PFSK-1 (cell line): ENCODE results near the gene AP3D1.

Experiments used
- FOXP2 ChIP-seq: optimal IDR thresholded peaks from 2 replicates; pipeline ENCODE3; 2011; ENCODE audit warnings: borderline replicate concordance, control low read depth, inconsistent platforms; ENCODE audit not compliant: insufficient read depth; ENCODE audit errors: extremely low read length, extremely low read depth
- POLR2AphosphoS5 ChIP-seq: IDR thresholded peaks from 2 replicates; pipeline ENCODE4 v1.6.1; 2012; ENCODE audit warnings: low read depth, mild to moderate bottlenecking, control low read depth, low read length, moderate library complexity
- SIN3A ChIP-seq: IDR thresholded peaks from 2 replicates; pipeline ENCODE4 v1.6.1; 2012; ENCODE audit warnings: mild to moderate bottlenecking, low read length, moderate library complexity, borderline replicate concordance; ENCODE audit not compliant: insufficient read depth
- TAF1 ChIP-seq: IDR thresholded peaks from 2 replicates; pipeline ENCODE4 v1.6.1; 2012; ENCODE audit warnings: low read length, control low read depth, borderline replicate concordance; ENCODE audit not compliant: insufficient read depth
- TF ChIP-seq, protein P1 (sequence below), 2 experiments: IDR thresholded peaks; 2 replicates each; pipeline versions ENCODE4 v1.6.1 to v1.8.0; 2011 to 2012; ENCODE audit warnings: low read depth in 2 of 2, low read length in 2 of 2, control low read depth in 1 of 2, inconsistent platforms in 1 of 2, mild to moderate bottlenecking in 1 of 2, moderate library complexity in 1 of 2; ENCODE audit not compliant: insufficient read depth in 1 of 2

The AP3D1 gene

DNA sequence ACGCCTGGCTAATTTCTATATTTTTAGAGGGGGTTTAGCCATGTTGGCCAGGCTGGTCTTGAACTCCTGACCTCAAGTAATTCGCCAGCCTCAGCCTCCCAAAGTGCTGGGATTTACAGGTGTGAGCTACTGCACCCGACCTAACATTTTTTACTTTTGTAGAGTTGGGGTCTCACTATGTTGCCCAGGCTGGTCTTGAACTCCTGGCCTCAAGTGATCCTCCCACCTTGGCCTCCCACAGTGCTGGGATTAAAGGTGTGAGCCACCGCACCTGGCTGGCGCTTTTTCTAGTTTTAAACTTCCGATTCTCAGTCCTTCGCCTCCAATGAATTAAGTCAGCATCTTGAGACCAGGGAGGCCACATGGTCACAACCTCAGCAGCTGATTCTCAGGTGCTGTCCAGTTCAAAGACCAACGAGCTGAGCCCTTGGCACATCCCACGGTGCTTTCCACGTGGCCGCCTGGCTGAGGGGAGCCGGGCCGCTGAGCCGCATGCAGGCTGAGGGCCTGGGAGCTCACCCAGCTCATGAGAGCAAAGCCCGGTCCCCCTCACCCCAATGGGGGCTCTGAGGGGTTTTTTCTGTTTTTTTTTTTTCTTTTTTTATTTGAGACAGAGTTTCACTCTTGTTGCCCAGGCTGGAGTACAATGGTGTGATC lies 9.1 kb downstream of the AP3D1 start:
- no peak for TF ChIP-seq SIN3A

GRCh38 chr19:2140138-2140569 lies 11.2 kb downstream of the AP3D1 start:
- TF ChIP-seq POLR2AphosphoS5 = no peak

DNA sequence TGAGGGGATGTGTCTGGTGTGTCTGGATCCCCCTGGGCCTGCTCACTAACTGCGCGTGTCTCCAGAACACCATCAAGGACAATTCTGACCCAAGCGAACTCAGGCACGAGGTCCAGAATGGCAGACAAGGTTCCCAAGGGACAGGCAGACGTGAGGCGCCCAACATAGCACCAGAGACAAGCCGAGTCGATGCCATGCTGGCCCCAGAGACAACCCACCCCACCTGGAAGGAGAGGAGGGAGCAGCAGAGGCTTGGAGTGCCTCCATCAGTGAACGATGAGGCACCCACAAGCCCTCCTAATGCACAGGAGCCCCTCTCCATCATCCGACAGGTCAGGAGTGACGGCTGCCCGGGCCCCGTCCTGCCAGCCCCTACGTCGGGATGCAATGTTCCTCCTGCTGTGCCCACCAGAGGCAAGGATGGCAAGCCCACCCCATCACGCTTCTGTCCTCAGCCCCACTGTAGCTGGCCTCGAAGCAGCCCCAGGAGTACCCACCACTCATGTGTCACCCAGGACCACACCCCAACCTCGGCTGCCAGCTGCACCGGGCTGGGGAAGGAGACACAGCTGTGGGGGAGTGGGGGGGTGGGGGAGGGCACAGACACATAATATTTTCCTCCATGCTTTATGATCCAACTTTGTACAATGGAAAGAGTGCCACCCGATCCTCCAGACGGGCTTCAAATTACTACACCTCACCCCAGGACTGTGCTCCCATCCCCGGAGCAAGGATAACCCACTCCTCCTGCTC lies 11.8 kb downstream of the AP3D1 start:
- TF ChIP-seq POLR2AphosphoS5 (no peak), SIN3A (no peak), FOXP2 (no peak)

DNA sequence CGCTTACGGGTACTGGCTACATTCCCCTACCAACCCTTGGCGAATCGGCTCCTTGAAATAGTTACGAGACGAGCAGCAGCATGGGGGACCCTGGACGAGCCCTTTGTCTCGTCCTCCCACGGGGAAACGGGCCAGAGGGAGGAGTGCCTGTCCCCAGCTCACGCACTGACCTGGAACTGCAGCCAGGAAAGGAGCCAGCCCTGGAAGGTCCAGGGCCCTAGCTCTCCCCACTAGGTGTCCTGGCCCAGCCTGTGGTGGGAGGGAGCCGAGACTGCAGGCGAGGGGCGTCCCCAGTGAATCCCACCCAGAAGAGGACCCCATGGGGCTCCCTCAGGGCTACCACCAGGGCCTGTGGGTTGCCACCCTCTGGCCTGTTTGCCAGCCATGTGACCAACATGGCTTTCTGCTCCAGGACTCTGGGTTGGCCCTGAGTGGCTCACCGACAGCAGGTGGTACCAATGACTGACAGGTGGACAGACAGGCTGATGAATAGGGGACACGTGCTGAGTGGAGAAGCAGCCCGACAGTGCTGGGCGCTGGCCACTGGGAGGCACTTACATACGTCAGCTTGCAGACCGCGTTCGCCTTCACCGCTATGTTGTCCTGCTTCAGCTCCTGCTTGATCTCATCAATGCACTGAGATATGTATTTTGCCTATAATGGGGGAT lies 13.2 kb downstream of the AP3D1 start:
- TF ChIP-seq TAF1 = no peak
- TF ChIP-seq SIN3A = no peak
- TF ChIP-seq, protein P1, sequence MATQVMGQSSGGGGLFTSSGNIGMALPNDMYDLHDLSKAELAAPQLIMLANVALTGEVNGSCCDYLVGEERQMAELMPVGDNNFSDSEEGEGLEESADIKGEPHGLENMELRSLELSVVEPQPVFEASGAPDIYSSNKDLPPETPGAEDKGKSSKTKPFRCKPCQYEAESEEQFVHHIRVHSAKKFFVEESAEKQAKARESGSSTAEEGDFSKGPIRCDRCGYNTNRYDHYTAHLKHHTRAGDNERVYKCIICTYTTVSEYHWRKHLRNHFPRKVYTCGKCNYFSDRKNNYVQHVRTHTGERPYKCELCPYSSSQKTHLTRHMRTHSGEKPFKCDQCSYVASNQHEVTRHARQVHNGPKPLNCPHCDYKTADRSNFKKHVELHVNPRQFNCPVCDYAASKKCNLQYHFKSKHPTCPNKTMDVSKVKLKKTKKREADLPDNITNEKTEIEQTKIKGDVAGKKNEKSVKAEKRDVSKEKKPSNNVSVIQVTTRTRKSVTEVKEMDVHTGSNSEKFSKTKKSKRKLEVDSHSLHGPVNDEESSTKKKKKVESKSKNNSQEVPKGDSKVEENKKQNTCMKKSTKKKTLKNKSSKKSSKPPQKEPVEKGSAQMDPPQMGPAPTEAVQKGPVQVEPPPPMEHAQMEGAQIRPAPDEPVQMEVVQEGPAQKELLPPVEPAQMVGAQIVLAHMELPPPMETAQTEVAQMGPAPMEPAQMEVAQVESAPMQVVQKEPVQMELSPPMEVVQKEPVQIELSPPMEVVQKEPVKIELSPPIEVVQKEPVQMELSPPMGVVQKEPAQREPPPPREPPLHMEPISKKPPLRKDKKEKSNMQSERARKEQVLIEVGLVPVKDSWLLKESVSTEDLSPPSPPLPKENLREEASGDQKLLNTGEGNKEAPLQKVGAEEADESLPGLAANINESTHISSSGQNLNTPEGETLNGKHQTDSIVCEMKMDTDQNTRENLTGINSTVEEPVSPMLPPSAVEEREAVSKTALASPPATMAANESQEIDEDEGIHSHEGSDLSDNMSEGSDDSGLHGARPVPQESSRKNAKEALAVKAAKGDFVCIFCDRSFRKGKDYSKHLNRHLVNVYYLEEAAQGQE (IDR thresholded peaks at IDR 0.05; ENCODE audit: insufficient read depth in 1 of 2, low read depth in 2 of 2, low read length in 2 of 2) = no peak
- no peak for TF ChIP-seq POLR2AphosphoS5
- no peak for TF ChIP-seq FOXP2

DNA sequence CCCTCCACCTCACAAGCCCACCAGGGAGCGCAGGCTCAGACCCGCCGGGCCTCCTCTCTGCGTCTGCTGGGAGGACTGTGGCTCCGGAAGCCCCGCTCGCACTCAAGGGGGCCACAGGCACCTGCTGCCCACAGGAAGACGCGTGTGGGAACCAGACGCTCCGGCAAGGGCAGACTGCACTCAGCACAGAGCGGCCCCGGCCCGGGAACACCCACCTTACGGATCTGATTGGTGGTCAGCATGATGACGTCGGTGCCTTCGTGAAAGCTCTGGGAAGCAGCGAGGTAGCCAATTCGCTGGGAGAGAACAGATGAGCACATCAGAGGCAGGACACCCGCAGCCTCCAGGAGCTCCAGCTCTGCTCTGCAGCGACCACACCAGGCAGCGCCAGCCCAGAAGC lies 14.6 kb downstream of the AP3D1 start:
- TF ChIP-seq POLR2AphosphoS5 (no peak), TAF1 (no peak), FOXP2 (no peak), SIN3A (no peak)
- TF ChIP-seq, protein P1 (IDR thresholded peaks at IDR 0.05; ENCODE audit: insufficient read depth in 1 of 2, low read depth in 2 of 2, low read length in 2 of 2) = no peak

- no peak for TF ChIP-seq POLR2AphosphoS5
- TF ChIP-seq, protein P1 (IDR thresholded peaks at IDR 0.05; ENCODE audit: insufficient read depth in 1 of 2, low read depth in 2 of 2, low read length in 2 of 2) = no peak
- TF ChIP-seq TAF1 = no peak
- no peak for TF ChIP-seq FOXP2
- no peak for TF ChIP-seq SIN3A
Measured at GRCh38 chr19:2135474-2136402, 15.6 kb downstream of the AP3D1 start.
